HPDE6-E6E7 (cell line): Measurements from ENCODE around the gene ZER1.
A peak's percentile ranks its signal among the peaks of the same experiment; 100 is the strongest.
"Not testable (repeated sequence)": the region's sequence is repeated elsewhere in the genome, so short reads cannot be mapped to it uniquely, and the experiment has no call there.

Experiments used
- DNase-seq: peaks from one replicate; pipeline ENCODE4 v3.0.0; 2011; ENCODE audit warnings: missing footprints; ENCODE audit errors: extremely low spot score

Gene ZER1

DNA sequence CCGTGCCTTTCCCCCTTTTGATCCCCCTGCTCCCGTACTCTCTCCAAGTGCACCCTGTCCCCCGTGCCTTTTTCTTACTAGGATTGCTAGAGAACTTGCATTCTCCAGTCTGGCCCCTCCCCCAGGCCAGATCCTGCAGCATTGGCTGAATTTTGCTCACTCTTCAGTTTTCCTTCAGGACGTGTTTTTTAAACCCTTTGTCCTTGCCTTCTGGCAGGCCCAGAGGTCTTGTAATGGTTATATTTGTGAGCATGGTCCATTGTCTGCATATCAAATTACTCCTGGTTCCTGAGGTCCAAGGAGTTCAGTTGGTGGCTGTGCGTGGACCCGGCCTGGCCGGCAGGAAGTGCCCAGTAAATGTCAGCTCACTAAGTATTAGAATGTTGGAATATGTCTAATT, 15.9 kb upstream of the ZER1 start:
- DNase-seq, result peak; percentile 11

DNA sequence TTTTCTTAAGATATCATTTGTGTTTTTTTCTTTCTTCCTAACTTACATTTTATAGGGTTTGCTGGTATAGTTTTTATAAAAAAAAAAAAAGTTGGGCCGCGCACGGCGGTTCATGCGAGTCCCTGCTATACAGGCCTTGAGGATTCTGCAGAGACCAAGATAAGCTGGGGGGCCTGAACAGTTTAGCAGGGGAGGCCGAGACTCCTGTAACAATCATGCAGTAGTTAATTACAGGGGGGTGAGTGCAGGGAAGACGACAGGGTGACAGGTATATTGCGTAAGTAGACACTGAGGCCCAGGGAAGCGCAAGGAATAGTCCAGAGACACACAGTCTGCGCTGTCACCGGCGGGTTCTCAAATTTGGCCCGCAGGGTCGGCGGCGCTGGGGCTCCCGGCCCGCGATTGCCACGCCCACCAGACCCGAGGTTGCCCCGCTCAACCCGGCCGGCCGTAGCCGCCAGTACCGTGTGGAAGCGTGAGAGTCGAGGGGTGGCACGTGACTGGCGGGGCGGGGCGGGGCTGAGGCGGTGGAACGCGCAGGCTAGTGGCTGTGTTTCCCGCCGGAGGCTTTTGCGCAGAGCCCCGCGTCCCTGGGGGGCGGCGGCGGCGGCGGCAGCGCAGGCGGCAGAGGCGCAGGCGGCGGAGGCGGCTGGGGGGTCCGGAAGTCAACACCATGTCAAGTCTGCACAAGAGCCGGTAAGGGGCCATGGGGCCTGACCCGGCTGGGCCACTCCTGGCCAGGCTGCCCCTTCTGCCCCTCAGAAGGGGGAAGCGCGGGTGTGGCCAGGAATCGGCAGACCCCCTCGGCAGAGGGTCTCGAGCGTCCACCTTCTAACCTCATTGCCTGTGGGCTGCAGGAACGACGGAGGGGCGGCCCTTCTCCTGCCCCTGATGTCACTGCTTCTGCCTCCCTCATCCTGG, 15.2 kb upstream of the ZER1 start, which contains the start of gene TBC1D13:
TBC1D13 (plus strand) TSS at position 573 of the 921 bp plus-strand sequence; CDS start at position 674, 101 bp downstream.
- DNase-seq, result peak; percentile 90

DNA sequence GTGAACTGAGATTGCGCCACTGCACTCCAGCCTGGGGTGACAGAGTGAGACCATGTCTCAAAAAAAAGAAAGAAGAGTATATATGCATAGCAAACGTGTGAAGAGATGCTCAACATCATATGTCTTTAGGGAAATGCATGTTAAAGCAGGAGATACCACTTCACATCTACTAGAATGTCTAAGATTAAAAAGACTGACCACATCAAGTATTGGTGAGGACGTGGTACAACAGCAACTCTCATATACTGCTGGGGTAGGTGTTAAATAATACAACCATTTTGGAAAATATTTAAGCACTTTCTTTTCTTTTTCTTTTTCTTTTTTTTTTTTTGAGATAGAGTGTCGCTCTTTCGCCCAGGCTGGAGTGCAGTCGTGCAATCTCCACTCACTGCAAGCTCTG, 13.7 kb upstream of the ZER1 start:
- no peak for DNase-seq

DNA sequence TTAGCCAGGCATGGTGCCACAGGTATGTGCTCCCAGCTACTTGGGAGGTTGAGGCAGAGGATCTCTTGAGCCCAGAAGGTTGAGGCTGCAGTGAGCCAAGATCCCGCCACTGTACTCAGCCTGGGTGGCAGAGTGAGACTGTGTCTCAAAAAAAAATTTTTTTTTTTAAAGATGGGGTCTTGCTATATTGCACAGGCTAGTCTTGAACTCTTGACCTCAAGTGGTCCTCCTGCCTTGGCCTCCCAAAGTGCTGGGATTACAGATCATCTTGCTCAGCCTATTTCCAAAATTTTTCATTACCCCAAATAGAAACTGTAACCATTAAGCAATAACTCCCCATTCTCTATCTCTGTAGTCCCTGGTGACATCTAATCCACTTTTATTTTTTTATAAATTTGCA, 10.9 kb upstream of the ZER1 start:
- DNase-seq, result no peak

DNA sequence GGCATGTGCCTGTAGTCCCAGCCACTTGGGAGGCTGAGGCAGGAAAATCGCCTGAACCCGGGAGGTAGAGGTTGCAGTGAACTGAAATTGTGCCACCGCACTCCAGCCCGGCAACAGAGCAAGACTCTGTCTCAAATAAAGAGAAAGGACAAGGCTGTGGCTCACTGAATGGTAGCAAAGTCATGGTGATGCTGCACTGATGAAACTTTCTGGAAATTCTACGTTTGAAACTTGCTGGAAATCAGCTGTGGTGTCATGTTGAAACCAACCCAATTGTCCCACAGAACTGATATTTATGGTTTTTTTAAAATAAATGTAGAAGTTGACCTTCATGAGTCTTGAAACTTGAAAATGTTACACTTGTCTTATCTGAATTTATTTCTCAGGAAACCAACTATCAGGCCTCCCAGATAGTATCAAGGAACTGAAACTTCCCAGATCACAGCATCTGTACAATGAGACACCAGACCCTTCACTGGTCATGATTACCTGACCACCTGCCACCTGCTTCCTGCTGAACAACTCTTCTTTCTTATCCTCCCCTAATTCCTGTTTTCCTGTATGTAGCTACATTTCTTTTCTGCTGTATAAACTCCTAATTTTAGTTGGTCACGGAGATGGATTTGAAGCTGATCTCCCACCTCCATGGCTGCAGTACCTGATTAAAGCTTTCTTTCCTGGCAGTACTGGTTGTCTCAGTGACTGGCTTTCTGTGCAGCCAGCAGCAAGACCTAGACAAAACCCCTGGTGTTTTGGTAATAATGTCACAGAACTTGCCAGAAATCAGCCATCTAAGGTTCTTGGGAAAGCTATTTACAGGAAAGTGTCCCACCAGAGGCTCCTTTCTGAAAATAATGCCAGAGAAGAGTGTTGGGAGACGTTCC, 9.7 kb upstream of the ZER1 start:
- no peak for DNase-seq

DNA sequence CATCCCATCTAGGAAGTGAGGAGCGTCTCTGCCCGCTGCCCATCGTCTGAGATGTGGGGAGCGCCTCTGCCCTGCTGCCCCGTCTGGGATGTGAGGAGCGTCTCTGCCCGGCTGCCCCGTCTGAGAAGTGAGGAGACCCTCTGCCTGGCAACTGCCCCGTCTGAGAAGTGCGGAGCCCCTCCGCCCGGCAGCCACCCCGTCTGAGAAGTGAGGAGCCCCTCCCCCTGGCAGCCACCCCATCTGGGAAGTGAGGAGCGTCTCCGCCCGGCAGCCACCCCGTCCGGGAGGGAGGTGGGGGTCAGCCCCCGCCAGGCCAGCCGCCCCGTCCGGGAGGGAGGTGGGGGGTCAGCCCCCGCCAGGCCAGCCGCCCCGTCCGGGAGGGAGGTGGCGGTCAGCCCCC, 8.4 kb upstream of the ZER1 start:
- not testable (repeated sequence) for DNase-seq

DNA sequence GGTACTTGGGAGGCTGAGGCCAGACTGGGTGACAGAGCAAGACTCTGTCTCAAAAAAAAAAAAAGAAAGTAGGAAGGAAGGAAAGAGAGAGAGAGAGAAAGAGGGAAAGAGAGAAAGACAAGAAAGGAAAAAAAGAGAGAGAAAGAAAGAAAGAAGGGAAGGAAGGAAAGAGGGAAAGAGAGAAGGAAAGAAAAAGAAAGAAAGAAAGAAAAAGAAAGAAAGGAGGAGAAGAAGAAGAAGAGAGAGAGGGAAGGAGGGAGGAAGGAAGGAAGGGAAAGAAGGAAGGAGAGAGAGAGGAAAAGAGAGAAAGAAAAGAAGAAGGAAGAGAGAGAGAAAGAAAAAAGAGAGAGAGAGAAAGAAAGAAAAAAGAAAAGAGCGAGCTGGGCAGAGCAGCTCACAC, 3.1 kb upstream of the ZER1 start:
- DNase-seq, result no peak

DNA sequence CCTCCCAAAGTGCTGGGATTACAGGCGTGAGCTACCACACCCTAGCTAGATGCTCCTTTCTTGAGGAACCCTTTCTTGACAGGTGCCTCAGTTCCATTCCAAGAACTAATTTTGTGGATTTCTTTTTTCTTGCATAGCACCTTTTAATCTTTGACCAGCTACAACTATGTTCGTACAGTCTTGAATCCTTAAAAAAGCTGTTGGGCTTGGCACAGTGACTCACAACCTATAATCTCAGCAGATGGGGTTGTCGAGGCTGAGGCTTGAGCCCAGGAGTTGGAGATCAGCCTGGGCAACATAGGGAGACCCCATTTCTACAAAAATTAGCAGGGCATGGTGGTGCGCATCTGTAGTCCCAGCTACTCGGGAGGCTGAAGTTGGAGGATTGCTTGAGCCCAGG, 1.3 kb upstream of the ZER1 start:
- DNase-seq, result no peak

DNA sequence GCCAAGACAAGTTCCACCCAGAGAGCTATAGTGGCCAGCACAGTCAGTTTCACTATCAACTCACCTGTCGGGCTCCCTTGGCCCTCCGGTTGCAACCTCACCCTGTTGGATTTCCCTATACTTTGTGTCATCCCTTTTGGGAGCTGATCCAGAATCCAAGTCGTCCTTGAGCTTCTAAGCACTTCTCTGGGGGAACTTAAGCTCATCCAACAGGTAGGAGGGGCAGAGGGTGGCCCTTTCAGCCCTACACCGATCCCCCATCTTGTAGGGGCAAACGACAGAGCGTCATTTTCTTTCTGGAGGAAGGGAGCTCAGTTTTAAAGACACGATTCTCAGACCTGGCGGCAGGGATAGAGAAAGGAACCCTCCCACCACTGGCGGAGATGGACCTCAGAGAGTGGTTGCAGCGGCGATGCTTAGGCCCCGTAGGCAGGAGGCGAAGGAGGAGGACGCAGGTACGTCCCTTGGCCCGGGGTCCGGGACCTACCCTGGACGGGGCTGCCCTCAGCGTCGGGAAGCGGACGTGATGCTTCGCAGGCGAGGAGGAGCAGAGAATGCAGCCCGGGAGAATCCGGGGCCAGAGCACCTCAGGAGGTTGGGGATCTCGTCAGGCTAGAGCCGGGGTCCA, 519 bp downstream of the ZER1 start:
- peak; percentile 34 for DNase-seq

DNA sequence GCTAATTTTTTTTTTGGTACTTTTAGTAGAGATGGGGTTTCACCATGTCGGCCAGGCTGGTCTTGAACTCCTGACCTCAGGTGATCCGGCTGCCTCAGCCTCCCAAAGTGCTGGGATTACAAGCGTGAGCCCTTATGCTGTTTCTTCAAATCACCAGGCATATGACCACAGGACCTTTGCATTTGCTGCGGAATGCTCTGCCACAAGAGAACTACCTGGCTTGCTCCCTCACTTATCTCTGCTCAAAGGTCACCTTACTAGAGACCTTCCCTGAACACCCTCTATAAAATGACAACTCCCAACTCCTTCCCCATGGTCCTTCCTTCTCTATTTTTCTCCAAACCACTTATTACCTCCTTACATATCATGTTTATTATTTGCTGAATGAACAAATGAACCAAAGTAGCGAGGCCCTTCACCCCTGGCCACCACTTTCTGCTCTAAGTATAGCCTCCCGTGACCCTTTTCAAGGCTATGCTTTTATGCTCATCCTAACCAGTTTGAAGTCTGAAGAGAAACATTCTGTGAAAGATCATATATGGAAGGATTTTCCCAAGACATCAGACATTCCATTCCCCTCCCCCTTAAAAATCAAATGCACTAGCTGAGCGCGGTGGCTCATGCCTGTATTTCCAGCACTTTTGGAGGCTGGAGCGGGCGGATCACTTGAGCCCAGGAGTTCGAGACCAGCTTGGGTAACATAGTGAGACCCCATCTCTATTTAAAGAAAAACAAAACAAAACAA, 1.3 kb downstream of the ZER1 start:
- DNase-seq, result no peak

DNA sequence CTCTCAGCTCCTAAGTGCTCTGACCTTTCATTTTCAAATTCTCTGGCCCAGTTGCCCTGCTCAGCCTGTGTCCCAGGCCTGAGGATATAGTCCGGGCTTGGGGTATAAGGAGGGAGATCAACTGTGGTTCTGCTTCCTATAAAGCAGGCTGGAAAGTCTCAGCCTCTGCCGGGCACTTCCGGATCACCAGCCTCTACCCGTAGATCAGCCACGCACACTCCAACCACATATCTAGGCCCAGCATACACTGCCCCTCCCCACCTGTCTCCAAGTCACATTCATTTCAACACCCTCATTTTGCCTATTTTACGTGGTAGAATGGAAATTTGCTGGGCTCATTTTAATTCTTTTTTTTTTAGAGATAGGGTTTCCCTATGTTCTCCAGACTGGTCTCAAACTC, 3.1 kb downstream of the ZER1 start:
- no peak for DNase-seq

DNA sequence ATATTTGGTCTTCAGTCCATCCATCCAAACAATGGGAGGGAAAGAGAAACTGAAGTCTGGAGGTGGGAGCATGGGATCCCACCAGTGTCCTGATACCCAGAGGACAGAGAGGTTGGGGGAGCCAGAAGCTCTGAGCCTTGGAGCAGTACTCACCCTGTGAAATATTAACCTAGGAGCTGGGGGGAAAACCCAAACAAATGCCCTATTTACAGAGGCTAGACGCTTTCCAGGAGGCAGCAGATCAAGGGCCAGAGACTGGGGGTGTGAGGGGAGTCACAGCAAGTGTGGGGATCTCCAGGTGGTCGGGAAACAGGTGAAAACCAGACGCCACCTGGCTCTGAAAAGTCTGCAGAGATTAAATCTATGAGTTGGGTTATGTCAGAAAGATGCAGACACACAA, 6.2 kb downstream of the ZER1 start:
- no peak for DNase-seq

DNA sequence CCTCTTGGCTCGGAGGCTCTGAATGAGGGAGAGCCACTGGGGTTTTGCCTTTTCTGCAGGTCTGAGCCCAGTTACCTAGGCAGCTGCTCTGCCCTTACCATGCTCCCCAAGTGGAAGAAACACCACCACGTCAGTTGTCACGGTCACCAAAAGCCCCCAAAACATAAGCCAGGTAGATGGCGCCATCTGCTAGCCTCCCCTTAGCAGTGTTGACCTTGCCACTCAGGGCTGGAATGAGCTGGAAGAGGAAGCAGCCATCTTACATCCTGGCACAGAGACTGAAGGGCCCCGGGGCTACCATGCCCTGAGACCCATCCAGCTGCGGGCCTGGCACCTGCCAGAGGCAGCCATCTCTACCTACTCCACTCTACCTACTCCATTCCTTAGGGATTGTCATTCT, 7.4 kb downstream of the ZER1 start:
- DNase-seq, result no peak

DNA sequence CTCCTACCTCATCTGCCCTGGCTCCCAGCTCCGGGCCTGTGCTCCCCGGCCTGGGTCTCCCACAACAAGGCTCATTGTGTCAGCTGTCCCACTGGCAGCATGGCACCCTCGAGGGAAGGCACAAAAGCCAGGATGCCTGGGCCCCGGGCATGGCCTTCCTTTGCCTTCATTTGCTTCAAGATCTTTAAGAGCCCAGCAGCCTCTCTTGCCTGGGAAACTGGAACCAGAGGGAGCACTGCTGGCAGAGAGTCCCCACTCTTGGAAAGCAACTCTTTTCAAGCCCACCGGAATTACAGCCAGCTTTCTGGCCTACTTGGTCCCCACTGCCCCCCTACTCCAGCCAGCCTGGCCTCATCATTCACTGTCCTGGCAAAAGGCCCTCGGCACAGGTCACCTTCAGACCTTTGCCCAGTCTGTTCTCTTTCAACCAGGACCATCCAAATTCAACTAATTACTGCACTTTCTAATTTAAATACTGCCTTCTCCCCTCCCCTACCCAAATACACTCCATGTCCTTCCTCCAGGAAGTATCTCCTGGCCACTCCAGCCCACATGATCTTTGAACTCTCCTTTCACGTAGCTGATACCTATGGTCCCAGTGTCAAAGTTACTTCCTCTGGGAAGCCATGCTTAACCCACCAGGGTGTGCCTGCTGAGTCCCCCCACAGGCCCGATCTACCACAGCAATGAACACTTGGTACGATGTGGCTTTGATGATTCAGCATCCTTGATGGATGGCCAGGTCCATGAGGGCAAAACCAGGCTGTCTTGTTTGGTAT, 8.9 kb downstream of the ZER1 start:
- no peak for DNase-seq

DNA sequence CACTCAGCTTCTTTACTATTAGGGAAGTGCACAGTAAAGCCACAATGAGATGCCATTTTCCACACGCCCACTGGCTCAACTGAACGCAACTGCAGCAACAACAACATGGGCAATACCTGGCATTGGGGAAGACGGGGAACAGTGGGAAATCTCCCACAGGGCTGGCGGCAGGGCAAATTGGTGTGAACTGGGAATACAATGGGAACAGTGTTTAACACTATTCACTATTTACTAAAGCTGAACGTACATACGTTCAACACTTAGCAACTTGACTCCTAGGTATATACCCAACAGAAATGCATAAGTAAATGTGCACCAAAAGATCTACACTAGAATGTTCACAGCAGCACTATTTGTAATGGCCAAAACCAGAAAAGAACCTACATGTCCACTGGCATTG, 14.1 kb downstream of the ZER1 start:
- DNase-seq, result no peak

DNA sequence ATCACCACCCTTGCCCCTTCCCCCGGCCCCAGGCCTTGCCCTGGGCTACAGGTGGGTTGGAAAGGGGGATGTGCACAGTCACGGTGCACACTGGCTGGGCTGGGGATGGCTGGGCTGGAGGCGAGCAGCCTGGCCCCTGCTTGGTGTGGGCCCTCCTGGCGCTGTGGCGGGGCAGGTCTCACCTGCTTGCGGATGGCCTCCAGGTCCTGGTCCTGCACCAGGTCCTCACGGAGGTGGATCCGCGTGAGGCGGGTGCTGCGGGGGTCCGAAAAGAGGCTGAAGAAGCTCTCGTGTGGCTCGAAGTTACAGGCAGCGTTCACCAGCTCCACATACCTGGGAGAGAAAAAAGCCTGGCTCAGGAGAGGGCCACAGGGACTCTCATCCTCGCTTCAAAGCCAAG, 18.1 kb downstream of the ZER1 start:
- no peak for DNase-seq

DNA sequence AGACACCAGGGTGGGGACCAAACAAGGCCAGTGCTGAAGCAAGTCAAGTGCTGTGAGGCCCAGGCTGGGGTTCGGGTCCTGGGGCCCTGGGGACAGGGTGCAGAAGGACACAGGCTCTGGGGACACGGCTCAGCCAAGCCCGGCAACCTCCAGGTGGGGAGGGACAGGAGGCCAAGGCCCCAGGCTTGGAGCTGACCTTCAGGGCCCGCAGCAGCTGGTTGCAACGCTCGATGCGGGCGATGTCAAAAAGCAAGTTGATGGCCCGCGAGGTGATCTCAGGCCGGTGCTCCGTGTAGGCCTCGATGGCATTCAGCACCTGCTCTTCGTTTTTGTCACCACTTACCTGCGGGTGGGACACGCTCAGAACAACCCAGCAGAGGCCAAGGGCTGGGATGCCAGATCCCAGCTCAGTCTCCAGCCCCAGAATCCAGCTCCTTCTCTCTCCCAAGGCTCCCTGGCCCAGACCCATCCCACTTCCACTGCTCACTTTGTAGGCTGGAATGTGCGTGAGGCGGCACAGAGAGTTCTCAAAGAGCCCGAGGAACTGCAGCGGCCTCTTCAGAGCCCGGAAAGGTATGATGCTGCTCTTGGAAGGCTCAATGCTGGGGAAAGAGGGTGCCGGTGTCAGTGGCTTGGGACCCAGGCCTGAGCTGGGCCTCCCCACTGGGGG, 20.7 kb downstream of the ZER1 start:
- DNase-seq, result no peak

DNA sequence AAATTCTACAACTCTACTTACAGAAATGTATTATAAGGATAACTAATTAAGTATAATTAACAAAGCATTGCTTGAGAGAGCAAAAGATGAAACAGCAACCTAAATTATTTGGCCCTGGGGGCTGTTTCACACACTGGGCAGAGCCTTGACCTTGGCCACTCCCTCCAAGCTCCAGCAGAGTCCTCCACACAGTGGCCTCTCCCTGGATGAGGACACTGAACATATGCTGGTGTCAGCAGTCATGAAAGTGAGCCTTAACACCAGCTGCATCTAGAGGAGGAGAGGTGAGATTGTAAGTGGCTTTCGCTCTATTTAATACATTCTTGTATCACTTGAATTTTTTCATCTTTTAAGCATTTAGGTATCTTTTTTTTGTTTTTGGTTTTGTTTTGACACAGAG, 24.5 kb downstream of the ZER1 start:
- no peak for DNase-seq

DNA sequence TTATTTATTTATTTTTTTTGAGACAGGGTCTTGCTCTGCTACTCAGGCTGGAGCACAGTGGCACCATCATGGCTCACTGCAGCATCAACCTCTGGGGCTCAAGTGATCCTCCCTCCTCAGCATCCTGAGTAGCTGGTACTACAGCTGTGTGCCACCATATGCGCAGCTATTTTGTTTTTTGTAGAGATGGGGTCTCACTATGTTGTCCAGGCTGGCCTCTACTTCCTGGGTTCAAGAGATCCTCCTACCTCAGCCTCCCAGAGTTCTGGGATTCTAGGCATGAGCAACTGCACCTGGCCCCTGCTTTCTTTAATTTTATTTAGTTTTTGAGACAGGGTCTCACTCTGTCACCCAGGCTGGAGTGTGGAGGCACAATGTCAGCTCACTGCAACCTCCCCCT, 28.3 kb downstream of the ZER1 start:
- no peak for DNase-seq

DNA sequence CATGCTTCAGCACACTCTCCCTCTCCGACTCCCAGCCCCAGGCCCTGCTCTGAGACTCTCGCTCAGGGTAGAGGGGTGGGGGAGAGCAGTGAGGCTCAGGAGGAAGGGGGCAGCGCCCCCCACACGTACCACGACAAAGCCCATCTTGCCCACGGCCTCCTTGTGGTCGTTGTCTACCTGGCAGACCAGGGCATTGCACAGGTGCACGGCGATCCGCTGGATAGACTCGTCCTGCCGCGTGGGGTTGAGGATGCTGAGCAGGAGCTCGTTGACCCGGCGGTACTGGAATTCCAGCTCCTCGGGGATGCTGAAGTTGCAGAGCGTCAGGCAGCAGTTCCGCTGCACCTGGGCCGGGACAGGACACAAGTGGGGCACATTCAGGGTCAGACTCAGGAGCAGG, 29.3 kb downstream of the ZER1 start:
- no peak for DNase-seq
